Activated CD4-positive, alpha-beta T cell treated with anti-CD3 and anti-CD28 coated beads, Interleukin-2, amount 50 U/mL, for 1 hour (primary cell): Measurements from ENCODE around the gene NKG7.
A peak's percentile ranks its signal among the peaks of the same experiment; 100 is the strongest.
"Not testable (repeated sequence)": the region's sequence is repeated elsewhere in the genome, so short reads cannot be mapped to it uniquely, and the experiment has no call there.

Experiments used
- DNase-seq: peaks from one replicate; pipeline ENCODE4 v3.0.0-alpha.2; 2020

Gene NKG7

GRCh38 chr19:51372649-51373504 is at the start of gene NKG7:
TSS of gene NKG7 (minus strand) at chr19:51372654. CDS start at chr19:51372535, 119 bp downstream.
- DNase-seq: peak; percentile 38

GRCh38 chr19:51422053-51422448 is 49.6 kb upstream of the NKG7 start:
- DNase-seq: peak; percentile 80

GRCh38 chr19:51421229-51422052 is 49.0 kb upstream of the NKG7 start:
- no peak for DNase-seq

GRCh38 chr19:51420511-51420910 is 48.1 kb upstream of the NKG7 start:
- not testable (repeated sequence) for DNase-seq

GRCh38 chr19:51418707-51419106 is 46.3 kb upstream of the NKG7 start:
- no peak for DNase-seq

GRCh38 chr19:51417810-51418157 is 45.3 kb upstream of the NKG7 start:
- no peak for DNase-seq

GRCh38 chr19:51417107-51417809 is 44.8 kb upstream of the NKG7 start, which contains the start of gene SIGLEC10:
TSS of gene SIGLEC10 (minus strand) at chr19:51417642. CDS start at chr19:51417581, 61 bp downstream.
- no peak for DNase-seq

GRCh38 chr19:51416422-51416821 is 44.0 kb upstream of the NKG7 start:
- not testable (repeated sequence) for DNase-seq

GRCh38 chr19:51415187-51415586 is 42.7 kb upstream of the NKG7 start:
- DNase-seq: no peak

- no peak for DNase-seq
These were observed 38.7 kb upstream of the NKG7 start for GRCh38 chr19:51410950-51411748.

GRCh38 chr19:51407511-51408131 is 35.2 kb upstream of the NKG7 start:
- DNase-seq: no peak

- no peak for DNase-seq
These were observed 29.7 kb upstream of the NKG7 start for GRCh38 chr19:51402117-51402516.

GRCh38 chr19:51399936-51400335 is 27.5 kb upstream of the NKG7 start:
- DNase-seq: not testable (repeated sequence)

- DNase-seq: no peak
These were observed 26.8 kb upstream of the NKG7 start for GRCh38 chr19:51399231-51399630.

GRCh38 chr19:51398096-51398704 is 25.7 kb upstream of the NKG7 start:
- no peak for DNase-seq

GRCh38 chr19:51397453-51397852 is 25.0 kb upstream of the NKG7 start:
- DNase-seq: not testable (repeated sequence)

GRCh38 chr19:51396175-51396574 is 23.7 kb upstream of the NKG7 start:
- DNase-seq: no peak

- DNase-seq: peak; percentile 75
These were observed 21.8 kb upstream of the NKG7 start for GRCh38 chr19:51394050-51394836.

- no peak for DNase-seq
These were observed 20.2 kb upstream of the NKG7 start for GRCh38 chr19:51392701-51393100.

GRCh38 chr19:51391073-51391611 is 18.7 kb upstream of the NKG7 start:
- DNase-seq: no peak
